ENCODE measurements around the gene NPTN. TPM values are rescaled to one million over a fixed set of nuclear protein-coding genes. Genes with fewer than 3 reads are reported as not detected.
"Not testable (repeated sequence)": the region's sequence is repeated elsewhere in the genome, so short reads cannot be mapped to it uniquely, and the experiment has no call there.

Gene NPTN
- total RNA-seq, 1 donor from 2014 or later, result 43.3 TPM

DNA sequence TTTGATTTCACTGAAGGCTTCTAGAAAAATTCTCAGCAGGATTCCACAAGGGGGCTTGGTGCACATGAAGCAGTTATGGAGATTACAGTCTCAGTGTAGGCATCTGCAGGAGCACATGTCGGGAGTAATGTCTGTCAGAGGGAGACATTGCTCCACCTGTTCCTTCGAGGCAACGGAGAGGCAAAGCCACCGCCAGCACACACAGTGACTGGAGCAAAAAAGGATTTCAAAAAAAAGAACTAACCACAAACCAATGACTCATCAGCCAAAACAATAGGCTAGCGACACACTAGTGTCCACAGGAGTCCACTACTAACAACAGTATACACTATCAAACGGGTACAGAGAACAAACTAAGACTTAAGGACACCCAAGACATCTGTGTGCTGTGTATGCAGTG is 68.9 kb downstream of the NPTN start:
- Histone ChIP-seq H3K27me3 (ENCODE audit: control insufficient read depth in 3 of 3, insufficient read depth in 3 of 3, low read length in 3 of 3) (no peaks in the 10 kb centered on the region), H3K27ac (ENCODE audit: low read depth, low read length) (no peak overlapping the region), H3K36me3 (ENCODE audit: control insufficient read depth in 3 of 3, insufficient read depth in 3 of 3, low read length in 3 of 3) (peaks cover 22 to 53% (median 47%) of the 10 kb centered on the region in 3 donors), H3K9me3 (ENCODE audit: control insufficient read depth in 3 of 3, low read length in 3 of 3) (no peaks in the 10 kb centered on the region), H3K9ac (ENCODE audit: low read depth in 1 of 3, low read length in 3 of 3) (no peak overlapping the region), H3K4me1 (ENCODE audit: control insufficient read depth in 3 of 3, insufficient read depth in 3 of 3, low read length in 3 of 3) (peaks cover 0 to 4% (median 0%) of the 10 kb centered on the region in 3 donors), H3K4me3 (ENCODE audit: low read length in 3 of 3) (no peak overlapping the region)

DNA sequence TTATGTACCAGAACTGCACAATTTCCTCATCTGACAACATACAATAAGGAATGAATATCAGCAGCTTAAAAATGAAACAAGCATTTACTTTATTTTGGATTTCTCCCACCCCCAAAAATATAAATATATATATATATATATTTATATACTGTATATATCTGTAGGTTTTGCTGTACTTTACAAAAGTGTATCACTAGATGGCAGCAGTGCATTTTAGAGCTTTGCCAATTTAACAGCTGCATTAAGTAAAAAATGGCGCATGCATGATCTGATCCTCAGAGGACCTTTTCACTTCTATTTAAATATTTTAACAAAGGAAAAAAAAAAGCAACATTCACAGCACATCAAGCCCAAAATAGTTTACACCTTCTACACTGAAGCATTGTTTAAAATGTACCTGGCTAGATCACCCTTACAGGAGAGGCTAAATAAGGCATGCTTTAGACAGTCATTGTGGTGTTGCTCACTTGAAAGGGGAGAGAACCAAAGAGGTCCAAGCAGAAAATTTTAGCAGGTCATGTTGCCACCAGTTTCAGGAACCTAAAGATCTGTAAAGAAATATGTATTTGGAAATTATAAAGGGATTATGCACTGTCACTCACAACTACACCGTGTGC is 72.6 kb downstream of the NPTN start:
- peaks cover 23 to 63% (median 44%) of the 10 kb centered on the region in 3 donors for H3K36me3 ChIP-seq (ENCODE audit: control insufficient read depth in 3 of 3, insufficient read depth in 3 of 3, low read length in 3 of 3)
- H3K9me3 ChIP-seq (ENCODE audit: control insufficient read depth in 3 of 3, low read length in 3 of 3), result no peaks in the 10 kb centered on the region
- H3K27me3 ChIP-seq (ENCODE audit: control insufficient read depth in 3 of 3, insufficient read depth in 3 of 3, low read length in 3 of 3), result no peaks in the 10 kb centered on the region
- peaks cover 0 to 4% (median 0%) of the 10 kb centered on the region in 3 donors for H3K4me1 ChIP-seq (ENCODE audit: control insufficient read depth in 3 of 3, insufficient read depth in 3 of 3, low read length in 3 of 3)
- H3K27ac ChIP-seq (ENCODE audit: low read depth, low read length), result no peak overlapping the region
- H3K9ac ChIP-seq (ENCODE audit: low read depth in 1 of 3, low read length in 3 of 3), result no peak overlapping the region
- no peak overlapping the region for H3K4me3 ChIP-seq (ENCODE audit: low read length in 3 of 3)

DNA sequence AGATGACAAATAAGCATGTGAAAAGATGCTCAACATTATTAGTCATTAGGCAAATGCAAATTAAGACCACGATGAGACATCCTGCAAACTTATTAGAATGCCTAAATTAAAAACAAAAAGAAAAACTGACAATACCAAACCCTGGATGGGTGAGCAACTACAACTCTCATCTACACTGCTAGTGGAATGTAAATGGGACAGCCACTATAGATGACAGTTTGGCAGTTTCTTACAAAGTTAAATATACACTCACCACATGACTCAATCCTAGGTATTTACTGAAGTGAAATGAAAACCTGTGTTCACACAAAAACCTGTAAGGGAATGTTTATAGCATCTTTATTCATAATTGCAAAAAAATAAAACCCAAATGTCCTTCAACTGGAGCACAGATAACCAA is 74.7 kb downstream of the NPTN start:
- H3K4me3 ChIP-seq (ENCODE audit: low read length in 3 of 3), result no peak overlapping the region
- no peaks in the 10 kb centered on the region for H3K9me3 ChIP-seq (ENCODE audit: control insufficient read depth in 3 of 3, low read length in 3 of 3)
- no peak overlapping the region for H3K9ac ChIP-seq (ENCODE audit: low read depth in 1 of 3, low read length in 3 of 3)
- H3K36me3 ChIP-seq (ENCODE audit: control insufficient read depth in 3 of 3, insufficient read depth in 3 of 3, low read length in 3 of 3), result peaks cover 21 to 54% (median 40%) of the 10 kb centered on the region in 3 donors
- H3K27me3 ChIP-seq (ENCODE audit: control insufficient read depth in 3 of 3, insufficient read depth in 3 of 3, low read length in 3 of 3), result no peaks in the 10 kb centered on the region
- H3K27ac ChIP-seq (ENCODE audit: low read depth, low read length), result no peak overlapping the region
- H3K4me1 ChIP-seq (ENCODE audit: control insufficient read depth in 3 of 3, insufficient read depth in 3 of 3, low read length in 3 of 3), result no peaks in the 10 kb centered on the region

DNA sequence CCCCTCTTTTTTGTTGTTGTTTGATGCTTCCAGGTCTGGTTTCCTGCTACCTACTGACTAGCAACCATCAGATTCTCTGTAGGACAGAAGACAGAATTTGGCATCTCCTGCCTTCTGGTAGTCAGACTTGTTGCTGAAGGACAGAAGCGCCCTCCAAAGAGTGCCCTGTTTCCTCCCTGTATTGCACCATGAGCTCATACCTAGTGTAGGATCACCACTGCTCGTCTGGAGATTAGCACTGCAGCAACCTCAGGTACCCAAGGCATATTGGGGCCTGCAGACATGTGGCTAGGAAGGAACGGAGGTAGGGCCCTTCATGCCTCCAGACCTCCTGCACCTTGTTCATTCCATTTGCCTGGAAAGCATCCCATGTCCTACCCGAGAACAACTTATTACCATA is 78.1 kb downstream of the NPTN start:
- Histone ChIP-seq H3K36me3 (ENCODE audit: control insufficient read depth in 3 of 3, insufficient read depth in 3 of 3, low read length in 3 of 3) (peaks cover 12 to 30% (median 26%) of the 10 kb centered on the region in 3 donors), H3K9ac (ENCODE audit: low read depth in 1 of 3, low read length in 3 of 3) (no peak overlapping the region), H3K4me3 (ENCODE audit: low read length in 3 of 3) (no peak overlapping the region), H3K27ac (ENCODE audit: low read depth, low read length) (no peak overlapping the region), H3K9me3 (ENCODE audit: control insufficient read depth in 3 of 3, low read length in 3 of 3) (no peaks in the 10 kb centered on the region), H3K4me1 (ENCODE audit: control insufficient read depth in 3 of 3, insufficient read depth in 3 of 3, low read length in 3 of 3) (no peaks in the 10 kb centered on the region), H3K27me3 (ENCODE audit: control insufficient read depth in 3 of 3, insufficient read depth in 3 of 3, low read length in 3 of 3) (no peaks in the 10 kb centered on the region)

DNA sequence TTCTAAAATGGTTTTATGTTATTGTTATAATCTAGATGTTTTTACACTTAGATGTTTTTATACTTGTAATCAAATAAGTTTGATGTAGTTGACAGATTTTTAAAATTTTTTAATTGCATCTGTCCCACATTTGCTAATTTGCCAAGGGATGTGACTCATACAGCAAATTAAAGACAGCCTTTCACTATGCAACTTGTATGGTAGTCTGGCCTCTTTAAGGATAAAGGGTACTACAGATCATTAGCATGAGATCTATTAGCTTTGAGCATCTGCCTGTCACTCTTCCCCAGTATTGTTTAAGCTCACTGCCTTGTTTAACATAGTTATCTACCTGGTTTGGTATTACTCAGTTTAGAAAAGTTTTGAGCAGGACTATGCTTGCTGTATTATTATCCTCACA is 83.0 kb downstream of the NPTN start:
- Histone ChIP-seq H3K27ac (ENCODE audit: low read depth, low read length) (no peak overlapping the region), H3K9ac (ENCODE audit: low read depth in 1 of 3, low read length in 3 of 3) (no peak overlapping the region), H3K9me3 (ENCODE audit: control insufficient read depth in 3 of 3, low read length in 3 of 3) (no peaks in the 10 kb centered on the region), H3K36me3 (ENCODE audit: control insufficient read depth in 3 of 3, insufficient read depth in 3 of 3, low read length in 3 of 3) (peaks cover 0 to under 1% (median 0%) of the 10 kb centered on the region in 3 donors), H3K4me1 (ENCODE audit: control insufficient read depth in 3 of 3, insufficient read depth in 3 of 3, low read length in 3 of 3) (no peaks in the 10 kb centered on the region), H3K4me3 (ENCODE audit: low read length in 3 of 3) (no peak overlapping the region), H3K27me3 (ENCODE audit: control insufficient read depth in 3 of 3, insufficient read depth in 3 of 3, low read length in 3 of 3) (no peaks in the 10 kb centered on the region)

DNA sequence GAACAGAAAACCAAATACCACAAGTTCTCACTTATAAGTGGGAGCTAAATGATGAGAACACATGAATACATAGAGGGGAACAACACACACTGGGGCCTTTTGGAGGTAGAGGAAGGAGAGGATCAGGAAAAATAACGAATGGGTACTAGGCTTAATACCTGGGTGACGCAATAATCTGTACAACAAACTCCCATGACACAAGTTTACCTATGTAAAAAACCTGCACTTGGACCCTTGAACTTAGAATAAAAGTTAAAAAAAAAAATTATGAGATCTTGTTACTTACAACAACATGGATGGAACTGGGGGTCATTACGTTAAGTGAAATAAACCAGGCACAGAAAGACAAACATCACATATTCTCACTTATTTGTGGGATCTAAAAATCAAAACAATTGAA is 84.3 kb downstream of the NPTN start:
- H3K9ac ChIP-seq (ENCODE audit: low read depth in 1 of 3, low read length in 3 of 3); H3K4me3 ChIP-seq (ENCODE audit: low read length in 3 of 3); H3K4me1 ChIP-seq (ENCODE audit: control insufficient read depth in 3 of 3, insufficient read depth in 3 of 3, low read length in 3 of 3); H3K36me3 ChIP-seq (ENCODE audit: control insufficient read depth in 3 of 3, insufficient read depth in 3 of 3, low read length in 3 of 3); H3K27me3 ChIP-seq (ENCODE audit: control insufficient read depth in 3 of 3, insufficient read depth in 3 of 3, low read length in 3 of 3); H3K27ac ChIP-seq (ENCODE audit: low read depth, low read length); H3K9me3 ChIP-seq (ENCODE audit: control insufficient read depth in 3 of 3, low read length in 3 of 3): not testable (repeated sequence)

DNA sequence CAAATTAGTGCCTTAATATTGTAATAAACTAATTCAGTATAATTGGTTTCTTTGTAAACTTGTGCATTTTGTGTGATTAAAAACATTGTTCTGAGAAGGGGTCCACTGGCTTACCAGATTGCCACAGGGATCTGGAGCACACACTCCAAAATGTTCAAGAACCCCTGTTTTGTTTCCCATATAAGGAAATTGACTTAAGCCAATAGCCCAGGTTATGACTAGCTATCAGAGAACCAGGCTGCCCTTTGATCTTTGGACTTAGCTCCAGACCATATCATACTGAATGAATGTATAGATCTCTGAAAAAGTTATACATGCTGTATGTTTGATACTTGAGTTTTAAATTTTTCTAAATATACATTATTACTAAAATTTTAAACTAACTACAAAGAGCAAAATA is 91.7 kb downstream of the NPTN start:
- no peaks in the 10 kb centered on the region for H3K36me3 ChIP-seq (ENCODE audit: control insufficient read depth in 3 of 3, insufficient read depth in 3 of 3, low read length in 3 of 3)
- no peaks in the 10 kb centered on the region for H3K9me3 ChIP-seq (ENCODE audit: control insufficient read depth in 3 of 3, low read length in 3 of 3)
- H3K27me3 ChIP-seq (ENCODE audit: control insufficient read depth in 3 of 3, insufficient read depth in 3 of 3, low read length in 3 of 3), result no peaks in the 10 kb centered on the region
- no peak overlapping the region for H3K9ac ChIP-seq (ENCODE audit: low read depth in 1 of 3, low read length in 3 of 3)
- H3K4me3 ChIP-seq (ENCODE audit: low read length in 3 of 3), result no peak overlapping the region
- no peaks in the 10 kb centered on the region for H3K4me1 ChIP-seq (ENCODE audit: control insufficient read depth in 3 of 3, insufficient read depth in 3 of 3, low read length in 3 of 3)
- H3K27ac ChIP-seq (ENCODE audit: low read depth, low read length), result no peak overlapping the region

DNA sequence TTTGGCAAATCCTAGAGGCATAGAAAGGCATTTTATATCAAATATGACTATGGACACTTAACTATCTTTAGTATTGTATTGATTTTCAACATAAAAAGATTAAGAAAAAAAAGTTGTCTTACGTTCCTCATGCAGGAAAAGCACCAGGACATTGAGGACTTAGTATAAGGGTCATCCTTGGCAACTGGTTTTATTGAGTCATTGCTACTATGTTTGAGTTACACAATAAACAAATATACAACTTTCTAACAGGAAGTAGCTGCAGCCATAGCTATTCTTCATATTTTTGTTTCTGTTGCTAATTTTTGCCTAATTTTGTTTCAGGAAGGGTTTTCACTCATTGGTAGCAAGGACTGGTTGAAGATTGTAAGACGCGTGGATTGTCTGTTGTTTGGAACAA is 93.0 kb downstream of the NPTN start:
- Histone ChIP-seq H3K9ac (ENCODE audit: low read depth in 1 of 3, low read length in 3 of 3) (no peak overlapping the region), H3K36me3 (ENCODE audit: control insufficient read depth in 3 of 3, insufficient read depth in 3 of 3, low read length in 3 of 3) (no peaks in the 10 kb centered on the region), H3K4me3 (ENCODE audit: low read length in 3 of 3) (no peak overlapping the region), H3K4me1 (ENCODE audit: control insufficient read depth in 3 of 3, insufficient read depth in 3 of 3, low read length in 3 of 3) (no peaks in the 10 kb centered on the region), H3K27me3 (ENCODE audit: control insufficient read depth in 3 of 3, insufficient read depth in 3 of 3, low read length in 3 of 3) (no peaks in the 10 kb centered on the region), H3K27ac (ENCODE audit: low read depth, low read length) (no peak overlapping the region), H3K9me3 (ENCODE audit: control insufficient read depth in 3 of 3, low read length in 3 of 3) (no peaks in the 10 kb centered on the region)

DNA sequence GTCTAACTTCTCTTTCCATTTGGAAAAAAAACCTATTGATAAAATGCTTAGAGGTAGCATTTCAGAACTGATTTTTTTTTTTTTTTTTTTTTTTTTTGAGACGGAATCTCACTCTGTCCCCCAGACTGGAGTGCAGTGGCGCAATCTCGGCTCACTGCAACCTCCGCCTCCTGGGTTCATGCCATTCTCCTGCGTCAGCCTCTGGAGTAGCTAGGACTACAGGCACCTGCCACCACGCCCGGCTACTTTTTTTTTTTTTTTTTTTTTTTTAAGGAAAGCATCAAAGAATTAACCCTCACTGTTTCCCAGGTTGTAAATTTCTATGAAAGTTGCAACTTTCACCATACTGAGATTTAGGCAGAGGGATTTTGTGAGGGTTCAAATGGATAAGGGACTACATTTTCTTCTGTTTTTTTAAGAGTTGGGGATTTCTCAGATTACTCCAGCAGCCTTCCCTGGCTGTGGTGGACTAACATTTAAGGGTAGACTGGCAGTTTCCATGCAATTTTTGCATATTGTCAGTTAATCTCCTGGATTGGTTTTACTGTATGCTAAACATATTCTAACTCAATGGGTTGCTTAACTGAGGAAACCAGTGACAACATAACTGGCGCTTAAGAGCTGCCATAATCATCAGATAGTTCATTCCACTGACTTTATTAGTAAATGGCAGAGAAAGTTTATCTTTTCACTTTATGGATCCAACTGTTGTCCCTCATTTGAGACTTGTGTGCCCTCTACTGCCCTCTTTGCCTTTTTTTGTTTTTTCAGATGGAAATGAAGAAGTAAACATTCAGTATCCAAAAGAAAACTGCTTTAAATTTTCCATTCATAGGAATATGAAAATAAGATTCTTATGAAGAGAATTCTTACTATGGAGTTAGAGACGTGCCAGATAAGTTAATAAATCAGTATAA is 93.7 kb downstream of the NPTN start:
- Histone ChIP-seq H3K9me3 (ENCODE audit: control insufficient read depth in 3 of 3, low read length in 3 of 3) (no peaks in the 10 kb centered on the region), H3K27ac (ENCODE audit: low read depth, low read length) (no peak overlapping the region), H3K4me1 (ENCODE audit: control insufficient read depth in 3 of 3, insufficient read depth in 3 of 3, low read length in 3 of 3) (no peaks in the 10 kb centered on the region), H3K27me3 (ENCODE audit: control insufficient read depth in 3 of 3, insufficient read depth in 3 of 3, low read length in 3 of 3) (no peaks in the 10 kb centered on the region), H3K9ac (ENCODE audit: low read depth in 1 of 3, low read length in 3 of 3) (no peak overlapping the region), H3K36me3 (ENCODE audit: control insufficient read depth in 3 of 3, insufficient read depth in 3 of 3, low read length in 3 of 3) (no peaks in the 10 kb centered on the region), H3K4me3 (ENCODE audit: low read length in 3 of 3) (no peak overlapping the region)

DNA sequence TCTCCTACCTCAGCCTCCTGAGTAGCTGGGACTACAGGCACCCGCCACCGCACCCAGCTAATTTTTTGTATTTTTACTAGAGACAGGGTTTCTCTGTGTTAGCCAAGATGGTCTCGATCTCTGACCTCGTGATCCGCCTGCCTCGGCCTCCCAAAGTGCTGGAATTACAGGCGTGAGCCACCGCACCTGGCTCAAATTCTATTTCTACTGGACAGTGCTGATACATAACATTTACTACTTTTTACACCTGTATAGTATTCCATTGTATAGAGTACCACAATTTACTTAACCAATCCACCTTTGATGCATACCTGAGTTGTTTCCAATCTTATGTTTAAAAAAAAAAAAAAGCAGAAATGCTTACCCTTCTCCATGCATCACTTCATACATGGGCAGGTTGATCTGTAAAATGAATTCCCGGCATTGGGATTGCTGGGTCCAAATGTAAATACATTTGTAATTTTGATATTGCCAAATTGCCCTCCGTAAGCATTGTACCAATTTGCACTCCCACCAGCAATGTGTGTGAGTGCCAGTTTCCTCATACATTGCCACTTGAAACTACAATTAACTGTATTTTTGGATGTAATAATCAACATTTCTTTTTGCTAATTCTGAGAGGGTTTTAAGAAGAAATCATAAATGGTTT is 94.5 kb downstream of the NPTN start:
- no peaks in the 10 kb centered on the region for H3K4me1 ChIP-seq (ENCODE audit: control insufficient read depth in 3 of 3, insufficient read depth in 3 of 3, low read length in 3 of 3)
- no peak overlapping the region for H3K4me3 ChIP-seq (ENCODE audit: low read length in 3 of 3)
- H3K27me3 ChIP-seq (ENCODE audit: control insufficient read depth in 3 of 3, insufficient read depth in 3 of 3, low read length in 3 of 3), result no peaks in the 10 kb centered on the region
- H3K27ac ChIP-seq (ENCODE audit: low read depth, low read length), result no peak overlapping the region
- no peaks in the 10 kb centered on the region for H3K36me3 ChIP-seq (ENCODE audit: control insufficient read depth in 3 of 3, insufficient read depth in 3 of 3, low read length in 3 of 3)
- H3K9ac ChIP-seq (ENCODE audit: low read depth in 1 of 3, low read length in 3 of 3), result no peak overlapping the region
- no peaks in the 10 kb centered on the region for H3K9me3 ChIP-seq (ENCODE audit: control insufficient read depth in 3 of 3, low read length in 3 of 3)

Measured in skeletal muscle tissue (tissue), 4 donors.